Neural cell (in vitro differentiated cells): ENCODE data around the gene LRCOL1. TPM values are rescaled to one million over a fixed set of nuclear protein-coding genes. Genes with fewer than 3 reads are reported as not detected.

Source experiments
- H2AFZ ChIP-seq: fragments of 200-600, 300-800 bp; sonication (generic), shearing (Covaris generic); 2 replicates; pipeline ENCODE4 v1.6.0; 2014; ENCODE audit warnings: low read depth, mild to moderate bottlenecking, antibody characterized with exemption, low read length, moderate library complexity
- H3F3A ChIP-seq: fragments of 200-600 bp; shearing (Covaris generic); 2 replicates; pipeline ENCODE4 v1.6.1; 2016; ENCODE audit warnings: mild to moderate bottlenecking, moderate library complexity, mixed read lengths, antibody characterized with exemption, low read length; ENCODE audit not compliant: insufficient read depth, poor library complexity, severe bottlenecking
- H3K27ac ChIP-seq: fragments of 200-600, 300-800 bp; sonication (generic), shearing (Covaris generic); 2 replicates; pipeline ENCODE4 v1.5.1; 2014; ENCODE audit warnings: mild to moderate bottlenecking, low read length, moderate library complexity
- H3K27me3 ChIP-seq: fragments of 300-800, 200-600 bp; sonication (generic), shearing (Covaris generic); 2 replicates; pipeline ENCODE4 v1.6.0; 2014; ENCODE audit warnings: mild to moderate bottlenecking, low read depth, low read length, moderate library complexity; ENCODE audit not compliant: insufficient read depth
- H3K36me3 ChIP-seq: fragments of 300-800, 200-600 bp; sonication (generic), shearing (Covaris generic); 2 replicates; pipeline ENCODE4 v1.5.1; 2014; ENCODE audit warnings: mild to moderate bottlenecking, antibody characterized with exemption, low read length, moderate library complexity; ENCODE audit not compliant: insufficient read depth
- H3K4me2 ChIP-seq: fragments of 300-800, 200-600 bp; sonication (generic), shearing (Covaris generic); 2 replicates; pipeline ENCODE4 v1.6.0; 2014; ENCODE audit warnings: mild to moderate bottlenecking, low read length
- H3K4me3 ChIP-seq: fragments of 300-800, 200-600 bp; sonication (generic), shearing (Covaris generic); 2 replicates; pipeline ENCODE4 v1.5.1; 2014; ENCODE audit warnings: mild to moderate bottlenecking, low read length, moderate library complexity
- H3K79me2 ChIP-seq: fragments of 200-600 bp; shearing (Covaris generic); replicated peaks from 2 replicates; pipeline ENCODE4 v1.6.0; 2014; ENCODE audit warnings: mild to moderate bottlenecking, low read length, moderate library complexity; ENCODE audit not compliant: insufficient read depth
- H3K9ac ChIP-seq: fragments of 300-800, 200-600 bp; sonication (generic), shearing (Covaris generic); 2 replicates; pipeline ENCODE4 v1.6.1; 2016; ENCODE audit warnings: mild to moderate bottlenecking, low read length, mixed read lengths
- H3K9me2 ChIP-seq: fragments of 200-600 bp; shearing (Covaris generic); 2 replicates; pipeline ENCODE4 v1.6.1; 2016; ENCODE audit warnings: mild to moderate bottlenecking, low read length, mixed read lengths; ENCODE audit not compliant: insufficient read depth
- H3K9me3 ChIP-seq: fragments of 200-600, 300-800 bp; sonication (generic), shearing (Covaris generic); 2 replicates; pipeline ENCODE4 v1.6.1; 2016; ENCODE audit warnings: mild to moderate bottlenecking, mixed run types, low read length, moderate library complexity, mixed read lengths
- H4K20me1 ChIP-seq: fragments of 200-600 bp; shearing (Covaris generic); 2 replicates; pipeline ENCODE4 v1.6.1; 2016; ENCODE audit warnings: mild to moderate bottlenecking, mixed run types; ENCODE audit not compliant: insufficient read depth
- EP300 ChIP-seq: fragments of 450-650 bp; conservative IDR thresholded peaks from 2 replicates; pipeline ENCODE4 v1.6.1; 2014; ENCODE audit warnings: antibody characterized with exemption, mild to moderate bottlenecking, moderate library complexity; ENCODE audit not compliant: poor library complexity, severe bottlenecking
- EZH2 ChIP-seq: fragments of 200-600, 300-800 bp; shearing (Covaris generic), sonication (generic); IDR thresholded peaks from 2 replicates; pipeline ENCODE4 v1.6.1; 2014; ENCODE audit warnings: antibody characterized with exemption, low read length, borderline replicate concordance, mild to moderate bottlenecking; ENCODE audit not compliant: insufficient read depth, poor library complexity, severe bottlenecking
- MXI1 ChIP-seq: fragments of 450-650 bp; conservative IDR thresholded peaks from 2 replicates; pipeline ENCODE4 v1.6.1; 2014; ENCODE audit warnings: antibody characterized with exemption, mild to moderate bottlenecking; ENCODE audit not compliant: poor library complexity, severe bottlenecking
- POLR2AphosphoS5 ChIP-seq: IDR thresholded peaks from 2 replicates; pipeline ENCODE4 v1.6.1; 2012
- RAD21 ChIP-seq: fragments of 450-650 bp; conservative IDR thresholded peaks from 2 replicates; pipeline ENCODE4 v1.6.1; 2014; ENCODE audit warnings: antibody characterized with exemption, mild to moderate bottlenecking, moderate library complexity
- REST ChIP-seq: IDR thresholded peaks from 2 replicates; pipeline ENCODE4 v1.6.1; 2012; ENCODE audit warnings: borderline replicate concordance
- SMC3 ChIP-seq: fragments of 450-650 bp; conservative IDR thresholded peaks from 2 replicates; pipeline ENCODE4 v1.6.1; 2014; ENCODE audit warnings: antibody characterized with exemption, mild to moderate bottlenecking, moderate library complexity; ENCODE audit not compliant: poor library complexity
- TAF1 ChIP-seq: IDR thresholded peaks from 2 replicates; pipeline ENCODE4 v1.6.1; 2012; ENCODE audit warnings: low read depth
- polyA plus RNA-seq: library from polyadenylated mRNA; depleted of rRNA; stranded (reverse); fragments of >200 nt; gene quantifications from 2 replicates; pipeline ENCODE4 v1.2.3, GENCODE V29; 2014
- TF ChIP-seq, protein P1 (sequence below): fragments of 450-650 bp; IDR thresholded peaks from 2 replicates; pipeline ENCODE4 v1.5.1; 2014; ENCODE audit warnings: antibody characterized with exemption, mild to moderate bottlenecking, moderate library complexity; ENCODE audit not compliant: poor library complexity, severe bottlenecking

The LRCOL1 gene
- polyA plus RNA-seq, 1 donor from 2014 or later, result not detected

GRCh38 chr12:132615579-132616038 is 5.2 kb upstream of the LRCOL1 start:
- H3K9me3 ChIP-seq, result peaks cover 12% of the 10 kb centered on the region
- no peaks in the 10 kb centered on the region for H3K36me3 ChIP-seq
- H3F3A ChIP-seq, result no peaks in the 10 kb centered on the region
- TF ChIP-seq SMC3 (no peak), MXI1 (no peak), RAD21 (no peak), REST (no peak), TAF1 (no peak), EP300 (no peak), POLR2AphosphoS5 (no peak), EZH2 (no peak)
- TF ChIP-seq, protein P1, sequence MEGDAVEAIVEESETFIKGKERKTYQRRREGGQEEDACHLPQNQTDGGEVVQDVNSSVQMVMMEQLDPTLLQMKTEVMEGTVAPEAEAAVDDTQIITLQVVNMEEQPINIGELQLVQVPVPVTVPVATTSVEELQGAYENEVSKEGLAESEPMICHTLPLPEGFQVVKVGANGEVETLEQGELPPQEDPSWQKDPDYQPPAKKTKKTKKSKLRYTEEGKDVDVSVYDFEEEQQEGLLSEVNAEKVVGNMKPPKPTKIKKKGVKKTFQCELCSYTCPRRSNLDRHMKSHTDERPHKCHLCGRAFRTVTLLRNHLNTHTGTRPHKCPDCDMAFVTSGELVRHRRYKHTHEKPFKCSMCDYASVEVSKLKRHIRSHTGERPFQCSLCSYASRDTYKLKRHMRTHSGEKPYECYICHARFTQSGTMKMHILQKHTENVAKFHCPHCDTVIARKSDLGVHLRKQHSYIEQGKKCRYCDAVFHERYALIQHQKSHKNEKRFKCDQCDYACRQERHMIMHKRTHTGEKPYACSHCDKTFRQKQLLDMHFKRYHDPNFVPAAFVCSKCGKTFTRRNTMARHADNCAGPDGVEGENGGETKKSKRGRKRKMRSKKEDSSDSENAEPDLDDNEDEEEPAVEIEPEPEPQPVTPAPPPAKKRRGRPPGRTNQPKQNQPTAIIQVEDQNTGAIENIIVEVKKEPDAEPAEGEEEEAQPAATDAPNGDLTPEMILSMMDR, result no peak
- H3K4me2 ChIP-seq, result no peak overlapping the region
- H3K9ac ChIP-seq, result no peak overlapping the region
- H4K20me1 ChIP-seq, result no peaks in the 10 kb centered on the region
- no peak overlapping the region for H3K4me3 ChIP-seq
- no peaks in the 10 kb centered on the region for H3K9me2 ChIP-seq
- H3K27ac ChIP-seq, result no peak overlapping the region
- H2AFZ ChIP-seq, result no peak overlapping the region
- H3K79me2 ChIP-seq, result no peaks in the 10 kb centered on the region
- peaks cover 36% of the 10 kb centered on the region for H3K27me3 ChIP-seq

DNA sequence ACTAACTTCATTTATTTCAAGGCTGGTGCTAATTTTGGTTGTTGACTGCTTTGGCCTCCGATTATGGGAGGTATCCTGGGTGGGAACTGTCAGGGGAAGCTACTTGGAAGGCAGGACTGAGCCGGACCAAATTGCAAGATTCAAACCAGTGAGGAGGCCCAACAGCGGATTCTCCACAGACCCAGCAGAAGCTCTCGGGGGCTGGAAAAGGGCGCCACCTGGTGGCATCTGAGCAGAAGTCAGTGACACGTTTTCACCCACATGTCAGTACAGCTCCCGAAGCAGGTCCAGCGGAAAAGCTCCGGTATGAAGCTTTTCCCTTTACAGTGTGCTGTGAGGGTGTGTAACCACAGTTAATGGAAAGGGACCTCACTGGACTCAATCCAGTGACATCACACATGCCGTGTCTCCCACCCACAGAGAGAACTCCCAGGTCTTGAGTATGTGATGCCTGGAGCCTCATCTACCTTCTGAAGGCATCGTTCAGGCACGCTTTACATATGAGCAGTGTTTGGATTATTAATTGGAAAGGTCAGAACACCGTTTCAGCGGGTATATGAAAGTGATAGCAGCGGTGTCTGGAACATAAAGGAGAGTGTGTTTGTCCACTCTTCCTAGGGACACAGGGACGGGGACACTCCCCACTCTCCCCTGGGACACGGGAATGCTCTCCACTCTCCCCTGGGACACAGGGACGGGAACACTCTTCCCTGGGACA is 4.6 kb upstream of the LRCOL1 start:
- H4K20me1 ChIP-seq, result no peaks in the 10 kb centered on the region
- H3K4me2 ChIP-seq, result no peak overlapping the region
- no peaks in the 10 kb centered on the region for H3K79me2 ChIP-seq
- peaks cover 36% of the 10 kb centered on the region for H3K27me3 ChIP-seq
- H3F3A ChIP-seq, result no peaks in the 10 kb centered on the region
- TF ChIP-seq RAD21 (peak; percentile 83), EZH2 (no peak), SMC3 (peak; percentile 86), MXI1 (peak; percentile 38), EP300 (no peak)
- TF ChIP-seq, protein P1, result peak; percentile 85
- no peak overlapping the region for H3K9ac ChIP-seq
- no peak overlapping the region for H2AFZ ChIP-seq
- H3K9me2 ChIP-seq, result no peaks in the 10 kb centered on the region
- no peaks in the 10 kb centered on the region for H3K36me3 ChIP-seq
- H3K9me3 ChIP-seq, result peaks cover 12% of the 10 kb centered on the region
- no peak overlapping the region for H3K4me3 ChIP-seq
- no peak overlapping the region for H3K27ac ChIP-seq
